Bronchial epithelial cell (primary cell): ENCODE results near the gene RPA1. TPM values are rescaled to one million over a fixed set of nuclear protein-coding genes. Genes with fewer than 3 reads are reported as not detected.

Experiments used
- DNase-seq: peaks from one replicate; pipeline ENCODE4 v3.0.0-alpha.2; 2010; ENCODE audit warnings: low read depth
- FAIRE-seq: peaks from 2 replicates; lab custom pipeline; 2011; peaks lifted over from hg19 to GRCh38; lab: Jason Lieb, UNC
- H3K27me3 ChIP-seq: 2 replicates; pipeline ENCODE4 v1.5.1; 2011; ENCODE audit warnings: low read length; ENCODE audit not compliant: control insufficient read depth, insufficient read depth
- H3K36me3 ChIP-seq: 2 replicates; pipeline ENCODE4 v1.5.1; 2011; ENCODE audit warnings: low read length; ENCODE audit not compliant: control insufficient read depth, insufficient read depth
- H3K4me3 ChIP-seq: 2 replicates; pipeline ENCODE4 v1.5.1; 2011; ENCODE audit warnings: mild to moderate bottlenecking, low read depth, low read length, control low read depth
- CTCF ChIP-seq: IDR thresholded peaks from 2 replicates; pipeline ENCODE4 v1.5.1; 2011; ENCODE audit warnings: mild to moderate bottlenecking, moderate library complexity, low read length, control low read depth, inconsistent platforms; ENCODE audit not compliant: insufficient read depth, severe bottlenecking
- total RNA-seq: library from RNA; depleted of rRNA; stranded (reverse); fragments of >200 nt; gene quantifications from 2 replicates; pipeline ENCODE4 v1.2.1, GENCODE V29; 2014

The RPA1 gene
- total RNA-seq = 33.2 and 36.9 TPM in 2 replicates

GRCh38 chr17:1829592-1830257 lies at the start of gene RPA1, which contains the start of gene SMYD4:
TSS of gene RPA1 (plus strand) at chr17:1830005. CDS start at chr17:1830094, 89 bp downstream.
TSS of gene SMYD4 (minus strand) at chr17:1829902. CDS start at chr17:1827994, 1,908 bp downstream.
- FAIRE-seq (no peak), DNase-seq (peak; percentile 68)
- Histone ChIP-seq H3K36me3 (peaks cover 1% of the 10 kb centered on the region), H3K27me3 (no peaks in the 10 kb centered on the region), H3K4me3 (peak within 1 kb of the TSS; percentile 72)
- TF ChIP-seq CTCF = no peak

GRCh38 chr17:1782171-1782567 lies 47.6 kb upstream of the RPA1 start:
- H3K4me3 ChIP-seq = no peak overlapping the region
- no peak for DNase-seq
- FAIRE-seq = no peak

GRCh38 chr17:1783271-1783670 lies 46.5 kb upstream of the RPA1 start:
- no peak for TF ChIP-seq CTCF
- FAIRE-seq (no peak), DNase-seq (peak; percentile 48)
- H3K36me3 ChIP-seq = peaks cover 9% of the 10 kb centered on the region
- H3K27me3 ChIP-seq = no peaks in the 10 kb centered on the region
- no peak overlapping the region for H3K4me3 ChIP-seq

More at GRCh38 chr17:1782171-1782567, 47.6 kb upstream of the RPA1 start:
- no peak for TF ChIP-seq CTCF
- H3K27me3 ChIP-seq = no peaks in the 10 kb centered on the region
- H3K36me3 ChIP-seq = peaks cover 12% of the 10 kb centered on the region

- peaks cover 6% of the 10 kb centered on the region for H3K36me3 ChIP-seq
- peak; percentile 71 for DNase-seq
- peak; percentile 75 for FAIRE-seq
- no peak overlapping the region for H3K4me3 ChIP-seq
- H3K27me3 ChIP-seq = no peaks in the 10 kb centered on the region
- TF ChIP-seq CTCF = peak; percentile 72
These were observed 45.8 kb upstream of the RPA1 start for GRCh38 chr17:1783834-1784611.

GRCh38 chr17:1785930-1786329 lies 43.9 kb upstream of the RPA1 start:
- DNase-seq (no peak), FAIRE-seq (no peak)
- no peak for TF ChIP-seq CTCF
- H3K36me3 ChIP-seq = peaks cover 6% of the 10 kb centered on the region
- H3K4me3 ChIP-seq = no peak overlapping the region
- H3K27me3 ChIP-seq = no peaks in the 10 kb centered on the region
